Panc1 (cell line): ENCODE results near the gene PLAC8. TPM values are rescaled to one million over a fixed set of nuclear protein-coding genes. Genes with fewer than 3 reads are reported as not detected.
A peak's percentile ranks its signal among the peaks of the same experiment; 100 is the strongest.

Source experiments
- ATAC-seq: fragments of 200-7000 bp; cut with Tn5 transposase; 2 replicates; pipeline ENCODE4 v1.9.1; 2020; ENCODE audit warnings: mild to moderate bottlenecking, moderate library complexity
- BruUV-seq: library from RNA; stranded (reverse); fragments of 400-500 nt; replicated peaks from 2 replicates; lab custom pipeline; 2021; lab: Mats Ljungman, UMichigan
- CTCF ChIA-PET: fragments of 300-600 bp; sonication (Branson Sonifier 250); formaldehyde crosslinking; loops from one replicate; lab custom pipeline; 2022; ENCODE audit warnings: antibody characterized with exemption; lab: Charles Lee
- POLR2A ChIA-PET: fragments of 300-600 bp; sonication (Branson Sonifier 250); formaldehyde crosslinking; loops from one replicate; lab custom pipeline; 2022; ENCODE audit warnings: antibody characterized with exemption; lab: Charles Lee
- DNase-seq: peaks from one replicate; pipeline ENCODE4 v3.0.0-alpha.2; 2010; ENCODE audit warnings: low read depth, low spot score
- H3K27ac ChIP-seq: 2 replicates; pipeline ENCODE4 v1.5.1; 2011; ENCODE audit warnings: mild to moderate bottlenecking, low read length, inconsistent platforms
- H3K27me3 ChIP-seq: fragments of 200-500 bp; sonication (Bioruptor generic); 2 replicates; pipeline ENCODE4 v1.6.0; 2014; ENCODE audit warnings: low read length, inconsistent platforms; ENCODE audit not compliant: control insufficient read depth, insufficient read depth
- H3K36me3 ChIP-seq: fragments of 200-500 bp; sonication (Bioruptor generic); 2 replicates; pipeline ENCODE4 v1.5.1; 2014; ENCODE audit warnings: inconsistent platforms, mild to moderate bottlenecking, low read length, moderate library complexity; ENCODE audit not compliant: control insufficient read depth, insufficient read depth
- H3K4me1 ChIP-seq: 2 replicates; pipeline ENCODE4 v1.5.1; 2011; ENCODE audit warnings: inconsistent platforms, mild to moderate bottlenecking, low read length, moderate library complexity; ENCODE audit not compliant: control insufficient read depth, insufficient read depth
- H3K4me3 ChIP-seq, 2 experiments: 2 replicates each; pipeline ENCODE4 v1.5.1; 2011 to 2012; ENCODE audit warnings: low read depth in 2 of 2, low read length in 2 of 2, mild to moderate bottlenecking in 2 of 2, inconsistent platforms in 1 of 2, moderate library complexity in 1 of 2
- H3K9me3 ChIP-seq: fragments of 200-500 bp; sonication (Bioruptor generic); 2 replicates; pipeline ENCODE4 v1.5.1; 2014; ENCODE audit warnings: low read depth, mild to moderate bottlenecking, inconsistent platforms, low read length, moderate library complexity; ENCODE audit not compliant: control insufficient read depth, insufficient read depth
- CTCF ChIP-seq: fragments of 450-650 bp; IDR thresholded peaks from 2 replicates; pipeline ENCODE4 v1.5.1; 2017; ENCODE audit warnings: mild to moderate bottlenecking
- POLR2AphosphoS5 ChIP-seq: IDR thresholded peaks from 2 replicates; pipeline ENCODE4 v1.6.1; 2012; ENCODE audit warnings: mild to moderate bottlenecking, low read depth, low read length, moderate library complexity
- SIN3A ChIP-seq: IDR thresholded peaks from 2 replicates; pipeline ENCODE4 v1.6.1; 2012; ENCODE audit warnings: low read depth, mild to moderate bottlenecking, low read length, moderate library complexity, borderline replicate concordance; ENCODE audit not compliant: insufficient read depth
- TCF7L2 ChIP-seq: IDR thresholded peaks from 2 replicates; pipeline ENCODE4 v1.6.1; 2011; ENCODE audit warnings: mild to moderate bottlenecking, low read depth, low read length, inconsistent platforms
- in situ Hi-C: cut with HindIII; loops from 2 replicates; pipeline ENCODE4 v1.10.0; 2016; ENCODE audit warnings: low sequenced_read_pairs, low pct_unique_long_range_greater_than_20kb
- intact Hi-C: fragments of 100-400 bp; cut with micrococcal nuclease; formaldehyde crosslinking; loops from one replicate; pipeline ENCODE4 v1.10.0; 2022; ENCODE audit not compliant: unreplicated experiment
- total RNA-seq: library from RNA; stranded (reverse); gene quantifications from one replicate; pipeline ENCODE4 v1.2.1, GENCODE V29; 2021; ENCODE audit not compliant: unreplicated experiment
- TF ChIP-seq, protein P1 (sequence below), 2 experiments: IDR thresholded peaks; 2 replicates each; pipeline ENCODE4 v1.6.1; 2011 to 2012; ENCODE audit warnings: low read depth in 2 of 2, control low read depth in 1 of 2, low read length in 1 of 2, mild to moderate bottlenecking in 1 of 2, moderate library complexity in 1 of 2; ENCODE audit not compliant: insufficient read depth in 1 of 2

Gene PLAC8
- total RNA-seq, 1 experiment from 2014 or later = 154 TPM

DNA sequence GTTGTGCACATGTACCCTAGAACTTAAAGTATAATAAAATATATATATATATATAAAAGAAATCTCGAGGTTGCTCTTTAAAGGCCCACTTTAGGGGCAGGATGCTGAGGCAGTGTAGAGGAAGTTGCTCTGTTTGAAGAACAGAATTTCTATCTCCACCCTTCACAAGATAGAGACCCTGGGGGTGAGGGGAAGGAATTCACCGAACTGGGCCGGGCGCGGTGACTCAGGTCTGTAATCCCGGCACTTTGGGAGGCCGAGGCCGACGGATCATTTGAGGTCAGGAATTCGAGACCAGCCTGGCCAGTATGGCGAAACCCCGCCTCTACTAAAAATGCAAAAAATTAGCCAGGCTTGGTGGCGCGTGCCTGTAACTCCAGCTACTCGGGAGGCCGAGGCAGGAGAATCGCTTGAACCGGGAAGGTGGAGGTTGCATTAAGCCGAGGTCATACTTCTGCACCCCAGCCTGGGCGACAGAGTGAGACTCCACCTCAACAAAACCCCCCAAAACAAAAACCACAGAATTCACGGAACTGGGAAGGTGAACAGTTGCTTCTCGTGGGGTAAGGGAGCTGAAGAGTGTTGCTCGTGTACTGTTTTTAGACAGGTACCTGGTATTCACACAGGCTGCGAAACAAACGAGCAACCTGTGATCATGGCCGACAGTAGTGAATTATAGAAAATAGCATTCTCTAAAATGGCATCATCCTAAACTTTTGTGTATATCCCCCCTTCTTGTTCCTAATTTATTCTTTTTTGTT is 6.2 kb downstream of the PLAC8 start:
- intact Hi-C loops = no loop called here
- Histone ChIP-seq H3K4me1 (peaks cover 37% of the 10 kb centered on the region), H3K4me3 (peak overlapping the region; percentile 44 to 67), H3K27ac (peak overlapping the region; percentile 99), H3K9me3 (no peaks in the 10 kb centered on the region), H3K36me3 (peaks cover 2% of the 10 kb centered on the region), H3K27me3 (no peaks in the 10 kb centered on the region)
- TF ChIP-seq POLR2AphosphoS5 (peak; percentile 64), SIN3A (no peak), CTCF (no peak)
- TF ChIP-seq, protein P1, sequence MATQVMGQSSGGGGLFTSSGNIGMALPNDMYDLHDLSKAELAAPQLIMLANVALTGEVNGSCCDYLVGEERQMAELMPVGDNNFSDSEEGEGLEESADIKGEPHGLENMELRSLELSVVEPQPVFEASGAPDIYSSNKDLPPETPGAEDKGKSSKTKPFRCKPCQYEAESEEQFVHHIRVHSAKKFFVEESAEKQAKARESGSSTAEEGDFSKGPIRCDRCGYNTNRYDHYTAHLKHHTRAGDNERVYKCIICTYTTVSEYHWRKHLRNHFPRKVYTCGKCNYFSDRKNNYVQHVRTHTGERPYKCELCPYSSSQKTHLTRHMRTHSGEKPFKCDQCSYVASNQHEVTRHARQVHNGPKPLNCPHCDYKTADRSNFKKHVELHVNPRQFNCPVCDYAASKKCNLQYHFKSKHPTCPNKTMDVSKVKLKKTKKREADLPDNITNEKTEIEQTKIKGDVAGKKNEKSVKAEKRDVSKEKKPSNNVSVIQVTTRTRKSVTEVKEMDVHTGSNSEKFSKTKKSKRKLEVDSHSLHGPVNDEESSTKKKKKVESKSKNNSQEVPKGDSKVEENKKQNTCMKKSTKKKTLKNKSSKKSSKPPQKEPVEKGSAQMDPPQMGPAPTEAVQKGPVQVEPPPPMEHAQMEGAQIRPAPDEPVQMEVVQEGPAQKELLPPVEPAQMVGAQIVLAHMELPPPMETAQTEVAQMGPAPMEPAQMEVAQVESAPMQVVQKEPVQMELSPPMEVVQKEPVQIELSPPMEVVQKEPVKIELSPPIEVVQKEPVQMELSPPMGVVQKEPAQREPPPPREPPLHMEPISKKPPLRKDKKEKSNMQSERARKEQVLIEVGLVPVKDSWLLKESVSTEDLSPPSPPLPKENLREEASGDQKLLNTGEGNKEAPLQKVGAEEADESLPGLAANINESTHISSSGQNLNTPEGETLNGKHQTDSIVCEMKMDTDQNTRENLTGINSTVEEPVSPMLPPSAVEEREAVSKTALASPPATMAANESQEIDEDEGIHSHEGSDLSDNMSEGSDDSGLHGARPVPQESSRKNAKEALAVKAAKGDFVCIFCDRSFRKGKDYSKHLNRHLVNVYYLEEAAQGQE (IDR thresholded peaks at IDR 0.05; ENCODE audit: insufficient read depth in 1 of 2, low read depth in 2 of 2, low read length in 1 of 2) = no peak
- ATAC-seq = no peak
- CTCF ChIA-PET = interaction anchor here (0.6 kb wide), 1 partner anchor 15 kb away, joined by 10 read pairs; no protein-coding TSS in a partner anchor
- no TSS peak for BruUV-seq
- in situ Hi-C loops = no loop called here
- no peak for DNase-seq
- POLR2A ChIA-PET = no interaction called here

GRCh38 chr4:83107631-83108030 is 6.9 kb downstream of the PLAC8 start:
- peak overlapping the region; percentile 99 for H3K27ac ChIP-seq
- TF ChIP-seq SIN3A = no peak
- no peak for TF ChIP-seq TCF7L2
- no peak for TF ChIP-seq POLR2AphosphoS5
- TF ChIP-seq, protein P1 (IDR thresholded peaks at IDR 0.05; ENCODE audit: insufficient read depth in 1 of 2, low read depth in 2 of 2, low read length in 1 of 2) = no peak
- no peak for TF ChIP-seq CTCF
- H3K4me3 ChIP-seq = no peak overlapping the region
- in situ Hi-C loops = no loop called here
- peaks cover 37% of the 10 kb centered on the region for H3K4me1 ChIP-seq
- H3K36me3 ChIP-seq = peaks cover 2% of the 10 kb centered on the region
- ChIA-PET POLR2A (interaction anchor here (0.6 kb wide), 3 partner anchors 12 to 222 kb away, joined by 3 to 7 read pairs (median 7); no protein-coding TSS in a partner anchor), CTCF (interaction anchor here (0.6 kb wide), 1 partner anchor 15 kb away, joined by 10 read pairs; no protein-coding TSS in a partner anchor)
- no peak for DNase-seq
- H3K27me3 ChIP-seq = no peaks in the 10 kb centered on the region
- no TSS peak for BruUV-seq
- intact Hi-C loops = no loop called here
- ATAC-seq = no peak
- no peaks in the 10 kb centered on the region for H3K9me3 ChIP-seq
